ENCODE measurements around the gene MAN2B2.

DNA sequence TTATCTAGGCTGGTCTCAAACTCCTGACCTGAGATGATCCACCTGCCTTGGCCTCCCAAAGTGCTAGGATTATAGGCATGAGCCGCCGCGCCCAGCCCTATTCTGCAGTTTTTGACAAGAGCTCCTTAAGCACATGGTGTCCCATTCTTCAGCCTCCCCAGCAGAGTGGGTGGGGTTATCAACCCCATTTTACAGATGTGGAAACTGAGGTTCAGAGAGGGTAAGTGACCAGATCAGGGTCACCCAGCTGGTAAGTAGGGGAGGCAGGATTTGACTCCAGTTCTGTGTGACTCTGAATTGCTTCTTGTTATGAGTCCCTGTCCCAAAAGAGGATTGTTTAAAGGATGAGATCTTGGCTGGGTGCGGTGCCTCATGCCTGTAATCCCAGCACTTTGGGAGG, 14.5 kb downstream of the MAN2B2 start:
- no peak for TF ChIP-seq SUZ12 (IDR thresholded peaks at IDR 0.05; ENCODE audit: extremely low read depth, insufficient read depth, insufficient read length)
- TF ChIP-seq ZNF274 (IDR thresholded peaks at IDR 0.05; ENCODE audit: low read depth, low read length) = no peak
- no peak for TF ChIP-seq YY1 (IDR thresholded peaks at IDR 0.05; ENCODE audit: insufficient read depth, insufficient read length)

Measured in NT2/D1 (cell line).